CD4-positive, alpha-beta T cell treated with Interleukin-21 for 1 hour (primary cell): ENCODE measurements around the gene PANX1.
"Not testable (repeated sequence)": the region's sequence is repeated elsewhere in the genome, so short reads cannot be mapped to it uniquely, and the experiment has no call there.

Experiments
- DNase-seq: peaks from one replicate; pipeline ENCODE4 v3.0.0-alpha.2; 2020

The PANX1 gene

DNA sequence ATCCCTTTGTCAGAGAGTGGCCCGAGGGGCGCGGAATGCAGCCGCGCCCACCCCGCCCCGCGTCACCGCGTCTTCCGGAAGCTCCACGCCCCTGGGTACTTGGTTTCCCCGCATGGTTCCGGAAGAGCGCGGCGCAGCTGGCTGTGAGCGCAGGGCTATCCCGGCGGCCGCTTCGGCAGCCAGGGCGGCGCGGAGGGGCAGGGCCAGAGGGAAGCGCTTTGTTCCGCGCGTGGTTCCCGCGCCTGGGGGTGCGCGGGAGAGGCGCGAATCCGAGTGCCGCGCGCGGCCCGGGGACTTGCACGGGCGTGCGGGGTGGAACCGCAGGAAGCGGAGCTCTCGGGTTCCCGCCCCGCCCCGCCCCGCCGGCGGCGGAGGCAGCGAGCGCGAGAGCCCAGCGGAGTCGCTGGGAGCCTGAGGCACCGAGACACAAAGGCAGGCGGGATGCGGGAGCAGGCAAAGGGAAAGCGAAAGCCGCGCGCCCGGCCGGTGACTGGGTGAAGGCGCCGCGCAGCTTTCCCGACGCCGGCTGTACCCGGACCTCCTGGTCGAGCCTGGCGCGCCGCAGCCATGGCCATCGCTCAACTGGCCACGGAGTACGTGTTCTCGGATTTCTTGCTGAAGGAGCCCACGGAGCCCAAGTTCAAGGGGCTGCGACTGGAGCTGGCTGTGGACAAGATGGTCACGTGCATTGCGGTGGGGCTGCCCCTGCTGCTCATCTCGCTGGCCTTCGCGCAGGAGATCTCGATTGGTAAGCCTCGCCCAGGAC lies at the start of gene PANX1:
Gene PANX1, plus strand, starts transcription at position 96 of the 766 bp plus-strand sequence. Its CDS starts 472 bp downstream, at position 568.
- DNase-seq: peak; percentile 78

- DNase-seq: no peak
Measured at GRCh38 chr11:94084164-94084563, 44.5 kb upstream of the PANX1 start.

DNA sequence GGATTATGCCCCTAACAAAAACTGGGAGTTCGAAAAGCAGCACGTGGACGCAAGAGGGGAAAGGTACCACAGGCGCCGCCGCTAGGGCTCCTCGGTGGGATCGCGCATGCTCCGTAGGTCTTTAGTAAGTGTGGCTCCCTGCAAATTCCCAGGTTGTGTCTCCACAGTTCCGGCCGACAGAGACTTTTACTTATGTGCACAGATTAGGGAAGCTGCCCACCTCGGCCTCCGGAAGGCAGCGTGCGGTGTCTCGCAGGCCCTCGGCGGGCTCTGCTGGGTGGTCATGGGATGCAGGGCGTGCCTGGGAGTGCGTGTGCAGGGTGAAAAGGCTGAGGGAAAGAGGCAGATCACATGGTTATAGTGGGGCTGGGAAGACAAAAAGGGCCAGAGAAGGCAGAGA lies 39.7 kb upstream of the PANX1 start:
- DNase-seq: no peak

DNA sequence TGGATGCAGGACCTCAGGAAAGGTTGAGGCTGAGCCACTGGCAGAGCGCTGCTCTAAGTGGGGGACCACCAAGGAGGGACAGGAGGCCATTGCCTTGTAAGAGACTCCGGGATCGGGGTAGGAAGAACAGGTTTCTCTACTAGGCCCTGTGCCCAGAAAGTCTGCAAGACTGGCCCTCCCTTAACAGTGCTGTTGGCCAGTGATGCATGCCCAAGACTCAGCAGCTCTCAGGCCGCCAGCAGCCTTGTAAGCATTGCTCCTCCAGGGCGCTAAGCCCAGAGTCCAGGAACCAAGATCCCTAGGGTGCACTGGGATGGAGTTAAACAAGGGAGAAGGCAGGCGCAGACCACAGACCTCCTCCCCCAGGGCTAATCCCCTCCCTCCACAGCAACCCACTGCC lies 39.3 kb upstream of the PANX1 start:
- DNase-seq: no peak

- no peak for DNase-seq
Measured at GRCh38 chr11:94090401-94090800, 38.2 kb upstream of the PANX1 start.

DNA sequence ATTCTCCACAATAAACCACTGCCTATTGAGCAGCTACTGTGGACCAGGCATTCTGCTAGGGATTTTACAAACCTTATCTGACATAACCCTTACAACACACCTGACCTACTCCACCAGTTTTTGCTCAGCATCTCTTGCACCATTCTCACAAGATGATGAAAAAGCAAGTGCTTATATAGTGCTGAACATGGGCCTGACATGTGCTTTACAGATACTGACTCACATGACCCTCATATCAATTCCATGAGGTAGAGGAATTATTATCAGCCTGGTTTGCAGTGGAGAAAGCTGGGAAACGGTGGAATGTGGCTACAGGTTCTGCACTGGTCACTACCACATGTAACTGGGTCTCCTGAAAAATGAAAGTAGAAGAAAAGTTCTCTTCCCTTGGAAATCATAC lies 37.5 kb upstream of the PANX1 start:
- DNase-seq: no peak

DNA sequence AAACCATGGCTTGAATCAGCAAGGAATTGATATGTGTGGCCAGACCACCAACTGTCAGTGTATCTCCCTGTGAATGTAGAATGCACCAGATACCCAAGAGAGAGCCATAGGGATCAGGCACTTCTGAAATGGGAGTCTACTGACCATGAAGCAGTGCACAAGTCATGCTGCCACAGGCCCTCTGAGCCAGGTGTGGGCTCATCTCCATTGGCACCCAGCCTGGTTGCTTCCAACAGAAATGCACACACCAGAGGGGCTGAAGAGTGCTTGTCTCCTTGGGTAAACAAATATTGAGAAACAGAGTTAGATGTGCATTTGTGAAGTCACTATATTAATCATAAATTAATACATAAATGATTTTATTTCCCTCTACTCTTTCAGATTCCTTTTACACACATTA lies 28.4 kb upstream of the PANX1 start:
- no peak for DNase-seq

- no peak for DNase-seq
Measured at GRCh38 chr11:94103471-94103870, 25.2 kb upstream of the PANX1 start.

- DNase-seq: no peak
Measured at GRCh38 chr11:94104734-94105133, 23.9 kb upstream of the PANX1 start.

DNA sequence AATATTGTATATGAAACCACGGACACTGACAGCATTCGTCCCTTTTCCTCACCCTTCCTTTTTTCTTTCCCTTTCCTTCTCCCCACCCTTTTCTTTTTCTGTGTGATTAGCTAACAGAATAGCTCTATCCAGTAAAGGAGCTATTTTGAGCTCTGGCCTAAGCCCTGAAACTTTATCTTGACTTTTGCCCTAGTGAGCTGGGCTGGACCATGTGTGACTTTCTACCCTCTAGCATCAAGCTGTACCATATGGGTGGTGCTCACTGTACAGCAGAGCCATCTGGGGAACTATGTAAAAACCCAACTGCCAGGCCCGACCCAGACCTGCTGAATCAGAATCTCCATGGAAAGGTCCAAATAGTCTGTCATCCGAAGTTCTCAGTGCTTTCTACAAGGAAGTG lies 21.9 kb upstream of the PANX1 start:
- no peak for DNase-seq

GRCh38 chr11:94107363-94107762 lies 21.3 kb upstream of the PANX1 start:
- no peak for DNase-seq

GRCh38 chr11:94111241-94111640 lies 17.4 kb upstream of the PANX1 start:
- no peak for DNase-seq

DNA sequence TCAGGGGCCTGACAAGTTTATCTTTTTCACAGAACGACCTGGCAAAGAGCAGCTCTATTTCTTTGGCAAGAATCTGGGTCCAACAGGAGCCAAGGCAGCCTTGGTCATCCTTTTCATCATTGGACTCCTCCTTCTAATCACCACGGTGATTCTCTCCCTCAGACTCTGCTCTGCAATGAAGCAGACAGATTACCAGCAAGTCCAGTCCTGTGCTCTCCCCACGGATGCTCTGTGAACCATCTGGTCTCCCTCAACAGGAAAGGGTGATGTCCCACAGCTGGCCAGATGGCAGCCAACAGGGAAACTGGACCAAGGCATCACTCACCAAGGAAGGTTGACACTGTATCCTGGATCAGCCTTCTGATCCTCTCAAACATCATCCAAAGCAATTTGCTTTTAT lies 17.0 kb upstream of the PANX1 start:
- no peak for DNase-seq

DNA sequence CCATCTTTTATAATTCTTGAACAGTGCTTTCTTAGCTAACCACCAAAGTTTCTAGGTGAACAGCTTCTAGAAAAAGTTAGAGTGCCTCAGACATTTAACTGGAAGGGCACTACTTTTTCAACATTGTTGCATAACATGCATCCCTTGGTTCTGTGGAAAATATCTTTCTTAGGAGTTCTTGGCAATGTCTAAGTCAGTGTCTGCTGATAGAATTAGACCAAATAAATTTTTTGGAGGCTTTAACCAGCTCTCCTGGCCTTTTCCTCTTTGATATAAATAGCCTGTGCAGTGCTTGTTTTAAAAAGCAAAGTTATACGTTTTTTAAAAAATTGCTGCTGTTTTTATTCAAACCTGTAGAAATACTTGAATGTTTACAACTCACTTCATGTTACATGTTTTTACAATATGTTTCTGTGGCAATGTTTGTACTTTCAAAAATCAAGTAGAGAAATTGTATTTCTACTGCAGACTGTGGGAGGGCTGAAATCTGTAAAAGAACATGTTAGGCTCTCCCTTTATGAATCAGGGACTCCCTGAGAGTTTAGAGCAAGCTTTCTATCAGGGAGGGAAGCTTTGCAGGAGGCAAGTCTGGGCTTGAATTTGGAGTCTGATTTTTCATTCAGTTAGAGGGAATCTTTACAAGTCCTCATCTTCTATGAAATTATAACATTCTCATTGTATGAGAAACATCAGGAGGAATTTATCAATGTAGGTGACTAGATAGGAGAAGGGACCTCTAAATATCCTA lies 16.3 kb upstream of the PANX1 start:
- no peak for DNase-seq

- DNase-seq: no peak
Measured at GRCh38 chr11:94117197-94117574, 11.5 kb upstream of the PANX1 start.

DNA sequence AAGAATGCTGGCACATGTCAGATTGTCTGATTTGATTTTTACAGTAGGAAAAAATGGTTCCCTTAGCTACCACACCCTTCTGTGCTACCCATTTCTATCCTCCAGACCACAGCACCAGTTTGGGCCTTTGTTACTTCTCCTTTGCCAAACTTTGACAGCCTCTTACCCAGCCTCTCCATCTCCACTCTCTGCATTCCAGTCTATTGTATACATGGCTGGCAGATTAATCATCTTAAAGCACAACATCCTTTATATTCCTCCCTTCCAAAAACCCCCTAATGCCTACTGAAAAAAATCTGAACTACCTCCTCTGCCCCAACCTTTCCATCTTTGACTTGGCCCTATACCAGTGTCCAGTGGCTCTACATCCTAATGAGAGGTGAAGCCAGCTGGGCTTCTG lies 10.8 kb upstream of the PANX1 start:
- no peak for DNase-seq

DNA sequence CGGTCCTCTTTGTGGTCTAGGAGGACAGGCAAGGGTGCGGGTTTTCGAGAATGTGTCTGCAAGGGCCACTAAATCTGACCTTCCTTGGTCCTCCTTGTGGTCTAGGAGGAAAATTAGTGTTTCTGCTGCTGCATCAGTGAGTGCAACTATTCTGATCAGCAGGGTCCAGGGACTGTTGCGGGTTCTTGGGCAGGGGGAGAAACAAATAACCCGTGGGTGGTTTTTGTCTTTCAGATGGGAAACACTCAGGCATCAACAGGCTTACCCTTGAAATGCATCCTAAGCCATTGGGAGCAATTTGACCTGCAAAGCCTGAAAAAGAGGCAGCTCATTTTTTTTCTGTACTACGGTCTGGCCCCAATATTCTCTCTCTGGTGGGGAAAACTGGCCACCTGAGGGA lies 9.0 kb upstream of the PANX1 start:
- DNase-seq: not testable (repeated sequence)

- not testable (repeated sequence) for DNase-seq
Measured at GRCh38 chr11:94120516-94120915, 8.1 kb upstream of the PANX1 start.

DNA sequence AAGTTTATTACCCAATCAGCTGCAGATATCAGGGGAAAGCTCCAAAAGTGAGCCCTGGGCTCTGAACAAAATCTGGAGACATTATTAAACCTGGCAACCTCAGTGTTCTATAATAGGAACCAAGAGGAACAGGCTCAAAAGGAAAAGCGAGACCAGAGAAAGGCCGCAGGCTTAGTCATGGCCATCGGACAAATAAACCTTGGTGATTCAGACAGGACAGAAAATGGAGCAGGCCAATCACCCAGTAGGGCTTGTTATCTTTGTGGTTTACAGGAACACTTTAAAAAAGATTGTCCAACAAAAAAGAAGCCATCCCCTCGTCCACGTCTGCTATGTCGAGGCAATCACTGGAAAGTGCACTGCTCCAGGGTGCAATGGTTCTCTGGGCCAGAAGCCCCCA lies 7.7 kb upstream of the PANX1 start:
- no peak for DNase-seq

DNA sequence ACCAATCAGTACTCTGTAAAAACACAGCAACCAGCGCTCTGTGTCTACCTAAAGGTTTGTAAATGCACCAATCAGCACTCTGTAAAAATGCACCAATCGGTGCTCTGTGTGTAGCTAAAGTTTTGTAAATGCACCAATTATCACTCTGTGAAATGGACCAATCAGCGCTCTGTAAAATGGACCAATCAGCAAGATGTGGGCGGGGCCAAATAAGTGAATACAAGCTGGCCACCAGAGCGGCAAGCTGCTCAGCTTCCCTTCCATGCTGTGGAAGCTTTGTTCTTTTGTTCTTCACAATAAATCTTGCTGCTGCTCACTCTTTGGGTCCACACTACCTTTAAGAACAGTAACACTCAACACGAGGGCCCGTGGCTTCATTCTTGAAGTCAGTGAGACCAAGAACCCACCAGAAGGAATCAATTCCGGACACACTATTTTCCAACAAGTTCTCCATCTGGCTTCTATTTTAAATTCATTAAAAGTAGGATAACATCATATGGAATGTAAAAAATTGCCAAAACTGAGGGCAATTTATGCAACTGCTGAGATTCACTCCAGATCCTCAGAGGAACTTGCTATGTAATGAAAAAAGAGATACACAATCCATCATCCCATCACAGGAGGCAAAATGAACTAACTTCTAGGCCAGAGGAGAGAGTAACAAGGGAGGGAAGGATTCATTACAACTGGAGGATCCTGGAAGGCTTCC lies 3.1 kb upstream of the PANX1 start:
- DNase-seq: no peak

DNA sequence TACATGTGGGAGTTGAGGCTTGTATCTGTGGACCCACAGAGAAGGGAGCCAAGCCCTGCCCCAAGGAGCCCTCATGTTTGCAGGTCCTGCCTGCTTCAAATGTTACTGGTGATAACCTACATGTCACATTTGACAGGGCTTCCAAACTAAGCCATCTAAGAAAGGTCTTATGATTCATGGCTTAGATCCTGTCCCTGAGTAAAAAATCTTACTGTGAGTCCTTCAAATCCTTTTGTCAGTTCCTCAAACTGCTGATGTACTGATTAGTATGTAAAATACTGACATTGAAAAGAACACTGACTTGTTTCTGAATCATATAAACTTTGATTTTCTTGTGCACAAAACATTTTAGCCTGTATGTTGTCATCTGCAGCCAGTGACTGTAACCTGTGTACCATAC lies 1.0 kb upstream of the PANX1 start:
- DNase-seq: no peak

- DNase-seq: no peak
Measured at GRCh38 chr11:94128291-94128745, 323 bp upstream of the PANX1 start.

GRCh38 chr11:94129512-94130297 lies 1.1 kb downstream of the PANX1 start:
- peak; percentile 34 for DNase-seq
